Panc1 (cell line): ENCODE data around the gene MACROD2. TPM values are rescaled to one million over a fixed set of nuclear protein-coding genes. Genes with fewer than 3 reads are reported as not detected.

Source experiments
- ATAC-seq: fragments of 200-7000 bp; cut with Tn5 transposase; 2 replicates; pipeline ENCODE4 v1.9.1; 2020; ENCODE audit warnings: mild to moderate bottlenecking, moderate library complexity
- BruUV-seq: library from RNA; stranded (reverse); fragments of 400-500 nt; replicated peaks from 2 replicates; lab custom pipeline; 2021; lab: Mats Ljungman, UMichigan
- CTCF ChIA-PET: fragments of 300-600 bp; sonication (Branson Sonifier 250); formaldehyde crosslinking; loops from one replicate; lab custom pipeline; 2022; ENCODE audit warnings: antibody characterized with exemption; lab: Charles Lee
- POLR2A ChIA-PET: fragments of 300-600 bp; sonication (Branson Sonifier 250); formaldehyde crosslinking; loops from one replicate; lab custom pipeline; 2022; ENCODE audit warnings: antibody characterized with exemption; lab: Charles Lee
- DNase-seq: peaks from one replicate; pipeline ENCODE4 v3.0.0-alpha.2; 2010; ENCODE audit warnings: low read depth, low spot score
- H3K27ac ChIP-seq: 2 replicates; pipeline ENCODE4 v1.5.1; 2011; ENCODE audit warnings: mild to moderate bottlenecking, low read length, inconsistent platforms
- H3K27me3 ChIP-seq: fragments of 200-500 bp; sonication (Bioruptor generic); 2 replicates; pipeline ENCODE4 v1.6.0; 2014; ENCODE audit warnings: low read length, inconsistent platforms; ENCODE audit not compliant: control insufficient read depth, insufficient read depth
- H3K36me3 ChIP-seq: fragments of 200-500 bp; sonication (Bioruptor generic); 2 replicates; pipeline ENCODE4 v1.5.1; 2014; ENCODE audit warnings: inconsistent platforms, mild to moderate bottlenecking, low read length, moderate library complexity; ENCODE audit not compliant: control insufficient read depth, insufficient read depth
- H3K4me1 ChIP-seq: 2 replicates; pipeline ENCODE4 v1.5.1; 2011; ENCODE audit warnings: inconsistent platforms, mild to moderate bottlenecking, low read length, moderate library complexity; ENCODE audit not compliant: control insufficient read depth, insufficient read depth
- H3K4me3 ChIP-seq, 2 experiments: 2 replicates each; pipeline ENCODE4 v1.5.1; 2011 to 2012; ENCODE audit warnings: low read depth in 2 of 2, low read length in 2 of 2, mild to moderate bottlenecking in 2 of 2, inconsistent platforms in 1 of 2, moderate library complexity in 1 of 2
- H3K9me3 ChIP-seq: fragments of 200-500 bp; sonication (Bioruptor generic); 2 replicates; pipeline ENCODE4 v1.5.1; 2014; ENCODE audit warnings: low read depth, mild to moderate bottlenecking, inconsistent platforms, low read length, moderate library complexity; ENCODE audit not compliant: control insufficient read depth, insufficient read depth
- POLR2AphosphoS5 ChIP-seq: IDR thresholded peaks from 2 replicates; pipeline ENCODE4 v1.6.1; 2012; ENCODE audit warnings: mild to moderate bottlenecking, low read depth, low read length, moderate library complexity
- SIN3A ChIP-seq: IDR thresholded peaks from 2 replicates; pipeline ENCODE4 v1.6.1; 2012; ENCODE audit warnings: low read depth, mild to moderate bottlenecking, low read length, moderate library complexity, borderline replicate concordance; ENCODE audit not compliant: insufficient read depth
- TCF7L2 ChIP-seq: IDR thresholded peaks from 2 replicates; pipeline ENCODE4 v1.6.1; 2011; ENCODE audit warnings: mild to moderate bottlenecking, low read depth, low read length, inconsistent platforms
- in situ Hi-C: cut with HindIII; loops from 2 replicates; pipeline ENCODE4 v1.10.0; 2016; ENCODE audit warnings: low sequenced_read_pairs, low pct_unique_long_range_greater_than_20kb
- intact Hi-C: fragments of 100-400 bp; cut with micrococcal nuclease; formaldehyde crosslinking; loops from one replicate; pipeline ENCODE4 v1.10.0; 2022; ENCODE audit not compliant: unreplicated experiment
- total RNA-seq: library from RNA; stranded (reverse); gene quantifications from one replicate; pipeline ENCODE4 v1.2.1, GENCODE V29; 2021; ENCODE audit not compliant: unreplicated experiment
- TF ChIP-seq, protein P1 (sequence below): fragments of 450-650 bp; IDR thresholded peaks from 2 replicates; pipeline ENCODE4 v1.5.1; 2017; ENCODE audit warnings: mild to moderate bottlenecking
- TF ChIP-seq, protein P2 (sequence below), 2 experiments: IDR thresholded peaks; 2 replicates each; pipeline ENCODE4 v1.6.1; 2011 to 2012; ENCODE audit warnings: low read depth in 2 of 2, control low read depth in 1 of 2, low read length in 1 of 2, mild to moderate bottlenecking in 1 of 2, moderate library complexity in 1 of 2; ENCODE audit not compliant: insufficient read depth in 1 of 2

Gene MACROD2
- total RNA-seq, 1 experiment from 2014 or later: 1.2 TPM

DNA sequence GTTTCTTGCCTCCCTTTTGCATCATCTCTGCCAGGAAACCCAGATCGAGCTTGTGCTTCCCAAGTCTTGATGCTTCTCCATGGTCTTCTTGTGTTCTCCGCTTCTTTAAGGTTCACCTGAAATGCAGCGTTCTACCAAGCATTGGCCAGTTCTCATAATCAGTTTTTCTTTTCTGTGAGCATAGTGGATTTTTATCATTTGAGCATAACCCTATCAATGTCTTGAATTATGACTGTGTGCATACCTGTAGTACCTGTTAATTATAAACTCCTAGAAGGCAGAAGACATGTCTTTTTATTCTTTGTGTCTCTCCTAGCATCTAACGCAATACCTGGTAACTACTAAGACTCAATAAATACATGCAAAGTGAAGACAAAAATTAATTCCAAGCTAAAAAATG is 1146.5 kb downstream of the MACROD2 start:
- Histone ChIP-seq H3K27me3 (no peaks in the 10 kb centered on the region), H3K4me1 (no peaks in the 10 kb centered on the region), H3K9me3 (no peaks in the 10 kb centered on the region), H3K4me3 (no peak overlapping the region), H3K36me3 (no peaks in the 10 kb centered on the region), H3K27ac (no peak overlapping the region)
- no peak for TF ChIP-seq POLR2AphosphoS5
- no peak for TF ChIP-seq TCF7L2
- TF ChIP-seq, protein P1, sequence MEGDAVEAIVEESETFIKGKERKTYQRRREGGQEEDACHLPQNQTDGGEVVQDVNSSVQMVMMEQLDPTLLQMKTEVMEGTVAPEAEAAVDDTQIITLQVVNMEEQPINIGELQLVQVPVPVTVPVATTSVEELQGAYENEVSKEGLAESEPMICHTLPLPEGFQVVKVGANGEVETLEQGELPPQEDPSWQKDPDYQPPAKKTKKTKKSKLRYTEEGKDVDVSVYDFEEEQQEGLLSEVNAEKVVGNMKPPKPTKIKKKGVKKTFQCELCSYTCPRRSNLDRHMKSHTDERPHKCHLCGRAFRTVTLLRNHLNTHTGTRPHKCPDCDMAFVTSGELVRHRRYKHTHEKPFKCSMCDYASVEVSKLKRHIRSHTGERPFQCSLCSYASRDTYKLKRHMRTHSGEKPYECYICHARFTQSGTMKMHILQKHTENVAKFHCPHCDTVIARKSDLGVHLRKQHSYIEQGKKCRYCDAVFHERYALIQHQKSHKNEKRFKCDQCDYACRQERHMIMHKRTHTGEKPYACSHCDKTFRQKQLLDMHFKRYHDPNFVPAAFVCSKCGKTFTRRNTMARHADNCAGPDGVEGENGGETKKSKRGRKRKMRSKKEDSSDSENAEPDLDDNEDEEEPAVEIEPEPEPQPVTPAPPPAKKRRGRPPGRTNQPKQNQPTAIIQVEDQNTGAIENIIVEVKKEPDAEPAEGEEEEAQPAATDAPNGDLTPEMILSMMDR: no peak
- no peak for TF ChIP-seq SIN3A
- TF ChIP-seq, protein P2, sequence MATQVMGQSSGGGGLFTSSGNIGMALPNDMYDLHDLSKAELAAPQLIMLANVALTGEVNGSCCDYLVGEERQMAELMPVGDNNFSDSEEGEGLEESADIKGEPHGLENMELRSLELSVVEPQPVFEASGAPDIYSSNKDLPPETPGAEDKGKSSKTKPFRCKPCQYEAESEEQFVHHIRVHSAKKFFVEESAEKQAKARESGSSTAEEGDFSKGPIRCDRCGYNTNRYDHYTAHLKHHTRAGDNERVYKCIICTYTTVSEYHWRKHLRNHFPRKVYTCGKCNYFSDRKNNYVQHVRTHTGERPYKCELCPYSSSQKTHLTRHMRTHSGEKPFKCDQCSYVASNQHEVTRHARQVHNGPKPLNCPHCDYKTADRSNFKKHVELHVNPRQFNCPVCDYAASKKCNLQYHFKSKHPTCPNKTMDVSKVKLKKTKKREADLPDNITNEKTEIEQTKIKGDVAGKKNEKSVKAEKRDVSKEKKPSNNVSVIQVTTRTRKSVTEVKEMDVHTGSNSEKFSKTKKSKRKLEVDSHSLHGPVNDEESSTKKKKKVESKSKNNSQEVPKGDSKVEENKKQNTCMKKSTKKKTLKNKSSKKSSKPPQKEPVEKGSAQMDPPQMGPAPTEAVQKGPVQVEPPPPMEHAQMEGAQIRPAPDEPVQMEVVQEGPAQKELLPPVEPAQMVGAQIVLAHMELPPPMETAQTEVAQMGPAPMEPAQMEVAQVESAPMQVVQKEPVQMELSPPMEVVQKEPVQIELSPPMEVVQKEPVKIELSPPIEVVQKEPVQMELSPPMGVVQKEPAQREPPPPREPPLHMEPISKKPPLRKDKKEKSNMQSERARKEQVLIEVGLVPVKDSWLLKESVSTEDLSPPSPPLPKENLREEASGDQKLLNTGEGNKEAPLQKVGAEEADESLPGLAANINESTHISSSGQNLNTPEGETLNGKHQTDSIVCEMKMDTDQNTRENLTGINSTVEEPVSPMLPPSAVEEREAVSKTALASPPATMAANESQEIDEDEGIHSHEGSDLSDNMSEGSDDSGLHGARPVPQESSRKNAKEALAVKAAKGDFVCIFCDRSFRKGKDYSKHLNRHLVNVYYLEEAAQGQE (IDR thresholded peaks at IDR 0.05; ENCODE audit: insufficient read depth in 1 of 2, low read depth in 2 of 2, low read length in 1 of 2): no peak
- DNase-seq: no peak
- no TSS peak for BruUV-seq
- intact Hi-C loops (no loop called here), in situ Hi-C loops (no loop called here)
- ChIA-PET POLR2A (no interaction called here), CTCF (no interaction called here)
- no peak for ATAC-seq

DNA sequence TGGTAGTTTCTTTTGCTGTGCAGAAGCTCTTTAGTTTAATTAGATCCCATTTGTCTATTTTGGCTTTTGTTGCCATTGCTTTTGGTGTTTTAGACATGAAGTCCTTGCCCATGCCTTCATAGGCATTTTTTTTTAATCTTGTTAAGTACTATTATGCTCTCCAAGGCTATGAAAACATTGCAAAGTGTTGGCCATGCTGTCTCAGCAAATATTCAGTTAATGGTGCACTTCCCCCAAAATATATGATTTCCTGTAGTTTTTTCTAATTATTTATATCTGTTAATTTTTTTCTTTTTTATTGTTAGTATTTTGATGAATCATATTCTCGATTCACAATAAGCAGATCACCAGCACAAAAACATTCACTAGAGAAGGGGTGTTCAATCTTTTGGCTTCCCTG is 1148.2 kb downstream of the MACROD2 start:
- no peak overlapping the region for H3K4me3 ChIP-seq
- CTCF ChIA-PET: interaction anchor here (0.6 kb wide), 1 partner anchor 789 kb away, joined by 3 read pairs; no protein-coding TSS in a partner anchor
- intact Hi-C loops: no loop called here
- H3K27ac ChIP-seq: no peak overlapping the region
- no peaks in the 10 kb centered on the region for H3K27me3 ChIP-seq
- H3K4me1 ChIP-seq: no peaks in the 10 kb centered on the region
- H3K9me3 ChIP-seq: no peaks in the 10 kb centered on the region
- TF ChIP-seq, protein P1: no peak
- no TSS peak for BruUV-seq
- H3K36me3 ChIP-seq: no peaks in the 10 kb centered on the region
- in situ Hi-C loops: no loop called here
- DNase-seq (no peak), ATAC-seq (no peak)
- POLR2A ChIA-PET: no interaction called here

DNA sequence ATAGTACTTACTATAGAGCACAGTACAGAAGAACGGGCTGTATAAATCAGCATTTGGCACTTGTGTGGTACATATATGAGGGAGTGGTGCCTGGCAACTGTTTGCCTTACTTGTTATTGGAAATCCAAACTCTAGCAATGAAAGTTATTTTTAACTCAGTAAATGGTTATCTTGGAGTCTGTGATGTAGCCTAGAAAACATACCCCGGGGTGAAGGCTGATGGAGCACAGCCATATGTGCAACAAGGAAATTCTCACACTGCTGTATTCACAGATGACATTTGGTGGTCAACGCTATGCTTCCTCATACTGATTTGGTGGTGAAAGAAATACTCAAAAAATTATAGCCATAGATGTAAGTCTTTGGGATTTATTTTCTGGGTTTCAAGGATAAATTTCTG is 1149.6 kb downstream of the MACROD2 start:
- Histone ChIP-seq H3K27ac (no peak overlapping the region), H3K4me3 (no peak overlapping the region), H3K36me3 (no peaks in the 10 kb centered on the region), H3K4me1 (no peaks in the 10 kb centered on the region), H3K27me3 (no peaks in the 10 kb centered on the region), H3K9me3 (no peaks in the 10 kb centered on the region)
- CTCF ChIA-PET: no interaction called here
- POLR2A ChIA-PET: no interaction called here
- ATAC-seq: no peak
- intact Hi-C loops: no loop called here
- DNase-seq: no peak
- TF ChIP-seq SIN3A: no peak
- TF ChIP-seq, protein P1: no peak
- TF ChIP-seq POLR2AphosphoS5: no peak
- TF ChIP-seq TCF7L2: no peak
- in situ Hi-C loops: no loop called here
- BruUV-seq: no TSS peak
